ENCODE measurements around the gene TCF7. TPM values are rescaled to one million over a fixed set of nuclear protein-coding genes. Genes with fewer than 3 reads are reported as not detected.

Gene TCF7
- polyA plus RNA-seq, 1 of the 3 experiments (the other 2 are of a cell fraction): 2.7 TPM

DNA sequence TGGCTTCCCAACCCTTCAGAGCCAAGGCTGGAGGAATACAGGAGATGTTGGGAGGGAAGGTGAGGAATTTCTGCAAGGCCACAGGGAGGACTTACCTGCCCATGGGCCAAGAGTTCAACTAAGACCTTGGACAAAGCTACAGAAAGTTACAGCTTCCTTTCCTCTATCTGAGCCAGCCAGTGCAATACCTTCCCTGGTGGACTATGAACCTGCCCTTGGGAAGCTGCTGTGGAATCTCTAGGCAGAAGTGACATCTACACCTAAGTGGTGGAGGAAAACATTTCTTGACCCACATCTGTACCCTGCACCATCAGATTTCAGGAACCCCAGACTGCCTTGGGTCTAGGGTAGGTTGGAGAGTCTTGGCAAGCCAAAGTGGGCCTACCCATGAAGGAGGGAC is 69.0 kb downstream of the TCF7 start:
- Histone ChIP-seq H3F3A (replicated peaks; ENCODE audit: insufficient read depth) (peaks cover 4% of the 10 kb centered on the region), H3K9me2 (no peaks in the 10 kb centered on the region), H3K4me1 (ENCODE audit: control insufficient read depth in 1 of 2, insufficient read depth in 2 of 2, low read depth in 1 of 2, low read length in 1 of 2) (no peaks in the 10 kb centered on the region; a peak in 1 of 4 replicates), H3K36me3 (replicated peaks in 1 of 2; ENCODE audit: control insufficient read depth in 1 of 2, insufficient read depth in 2 of 2, low read length in 1 of 2) (no peaks in the 10 kb centered on the region), H2AFZ (ENCODE audit: low read depth) (no peak overlapping the region), H3K4me3 (ENCODE audit: low read depth in 2 of 2, low read length in 1 of 2) (no peak overlapping the region), H3K4me2 (no peak overlapping the region), H3K27ac (ENCODE audit: low read depth in 2 of 2, low read length in 1 of 2) (no peak overlapping the region), H4K20me1 (ENCODE audit: insufficient read depth) (no peaks in the 10 kb centered on the region), H3K79me2 (ENCODE audit: insufficient read depth) (no peaks in the 10 kb centered on the region), H3K27me3 (ENCODE audit: insufficient read depth) (no peaks in the 10 kb centered on the region), H3K9ac (no peak overlapping the region), H3K9me3 (no peaks in the 10 kb centered on the region)
- ChIA-PET CTCF (interaction anchor here (0.6 to 19.2 kb wide), 33 partner anchors 10 to 404 kb away, joined by 3 to 182 read pairs (median 4); partner anchors contain the start of gene PPP2CA), POLR2A (no interaction called here)
- DNase-seq: no peak
- no peak for TF ChIP-seq IRF3 (IDR thresholded peaks at IDR 0.05; ENCODE audit: low read depth, low read length)
- TF ChIP-seq ZBTB33 (IDR thresholded peaks at IDR 0.05; ENCODE audit: borderline replicate concordance, low read depth): no peak
- no peak for TF ChIP-seq RCOR1 (IDR thresholded peaks at IDR 0.05; ENCODE audit: low read length)
- no peak for TF ChIP-seq PBX3 (IDR thresholded peaks at IDR 0.05)
- TF ChIP-seq TCF12 (IDR thresholded peaks at IDR 0.05): no peak
- TF ChIP-seq FOXJ3 (CRISPR knock-in tag; IDR thresholded peaks at IDR 0.05): no peak
- no peak for TF ChIP-seq SIN3A (IDR thresholded peaks at IDR 0.05; ENCODE audit: borderline replicate concordance, low read depth, low read length)
- no peak for TF ChIP-seq NRF1 (IDR thresholded peaks at IDR 0.05; ENCODE audit: low read depth, low read length)
- no peak for TF ChIP-seq ELF1 (IDR thresholded peaks at IDR 0.05)
- no peak for TF ChIP-seq EZH2phosphoT487 (IDR thresholded peaks at IDR 0.05; ENCODE audit: borderline replicate concordance, low read depth)
- no peak for TF ChIP-seq RXRA (IDR thresholded peaks at IDR 0.05; ENCODE audit: borderline replicate concordance, low read depth)
- TF ChIP-seq POLR2AphosphoS5 (IDR thresholded peaks at IDR 0.05; ENCODE audit: low read depth, low read length): no peak
- no peak for TF ChIP-seq MAX (IDR thresholded peaks at IDR 0.05; ENCODE audit: low read depth)
- TF ChIP-seq REST (IDR thresholded peaks at IDR 0.05; ENCODE audit: low read depth, low read length): no peak
- no peak for TF ChIP-seq RFX5 (IDR thresholded peaks at IDR 0.05; ENCODE audit: low read length)
- TF ChIP-seq FOSL2 (IDR thresholded peaks at IDR 0.05; ENCODE audit: borderline replicate concordance, low read depth): no peak
- TF ChIP-seq SMC3 (IDR thresholded peaks at IDR 0.05; ENCODE audit: low read depth, low read length): no peak
- TF ChIP-seq CTCF (IDR thresholded peaks at IDR 0.05): no peak
- TF ChIP-seq, protein P1, sequence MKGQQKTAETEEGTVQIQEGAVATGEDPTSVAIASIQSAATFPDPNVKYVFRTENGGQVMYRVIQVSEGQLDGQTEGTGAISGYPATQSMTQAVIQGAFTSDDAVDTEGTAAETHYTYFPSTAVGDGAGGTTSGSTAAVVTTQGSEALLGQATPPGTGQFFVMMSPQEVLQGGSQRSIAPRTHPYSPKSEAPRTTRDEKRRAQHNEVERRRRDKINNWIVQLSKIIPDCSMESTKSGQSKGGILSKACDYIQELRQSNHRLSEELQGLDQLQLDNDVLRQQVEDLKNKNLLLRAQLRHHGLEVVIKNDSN (IDR thresholded peaks at IDR 0.05; ENCODE audit: borderline replicate concordance, low read depth): no peak
- TF ChIP-seq NFIC (IDR thresholded peaks at IDR 0.05; ENCODE audit: borderline replicate concordance): no peak

All from SK-N-SH (cell line).